ENCODE results near the gene SRSF10. TPM values are rescaled to one million over a fixed set of nuclear protein-coding genes. Genes with fewer than 3 reads are reported as not detected.

Gene SRSF10
- total and polyA plus RNA-seq, 4 donors: 55.1 to 251 (median 78.4) TPM

DNA sequence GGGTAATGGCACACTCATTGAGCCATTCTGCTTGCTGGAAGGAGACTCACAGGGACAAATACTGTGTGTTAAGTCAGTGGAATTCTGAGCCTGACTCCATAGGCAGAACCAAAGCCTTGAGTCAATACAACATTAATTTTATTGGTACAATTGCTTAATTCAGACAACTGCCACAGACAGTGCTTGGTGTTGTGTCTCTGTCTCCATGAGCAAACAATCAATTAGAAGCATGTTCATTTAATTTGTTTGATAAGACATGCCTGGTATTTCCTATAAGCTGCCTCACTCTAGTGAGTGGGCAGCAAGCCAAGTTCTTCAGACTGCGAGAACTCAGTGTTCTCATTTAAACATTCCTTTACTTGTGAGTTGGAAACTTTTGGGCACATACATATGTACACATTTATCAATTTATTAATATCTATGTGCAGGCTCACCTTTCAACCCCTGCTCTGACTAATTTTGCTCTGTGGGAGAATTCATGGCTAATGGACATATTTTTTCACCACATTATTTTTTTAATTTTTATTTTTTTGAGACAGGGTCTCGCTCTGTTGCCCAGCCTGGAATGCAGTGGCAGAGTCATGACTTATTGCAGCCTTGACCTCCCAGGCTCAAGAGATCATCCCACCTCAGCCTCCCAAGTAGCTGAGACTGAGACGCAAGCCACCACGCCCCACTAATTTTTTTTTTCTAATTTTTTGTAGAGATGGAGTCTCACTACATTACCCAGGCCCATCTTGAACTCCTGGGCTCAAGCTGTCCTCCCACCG, 4.5 kb upstream of the SRSF10 start:
- Histone ChIP-seq H3K4me1 (ENCODE audit: control insufficient read depth in 5 of 5, insufficient read depth in 5 of 5, low read length in 5 of 5) (peaks cover 0 to 21% (median 10%) of the 10 kb centered on the region in 5 donors), H3K4me3 (no peak overlapping the region), H3K27me3 (ENCODE audit: control insufficient read depth in 3 of 3, insufficient read depth in 3 of 3, low read length in 2 of 3) (no peaks in the 10 kb centered on the region), H3K27ac (ENCODE audit: low read depth in 1 of 2, low read length in 1 of 2) (peak overlapping the region in 1 of 2 donors; percentile 60), H3K36me3 (ENCODE audit: control insufficient read depth in 4 of 4, insufficient read depth in 4 of 4, low read length in 4 of 4) (no peaks in the 10 kb centered on the region), H3K9me3 (ENCODE audit: control insufficient read depth in 4 of 4, insufficient read depth in 3 of 4, low read length in 3 of 4) (no peaks in the 10 kb centered on the region), H3K9ac (ENCODE audit: insufficient read depth in 1 of 2, low read length in 2 of 2) (peak overlapping the region in 1 of 2 donors; percentile 57)
- TF ChIP-seq, protein P1, sequence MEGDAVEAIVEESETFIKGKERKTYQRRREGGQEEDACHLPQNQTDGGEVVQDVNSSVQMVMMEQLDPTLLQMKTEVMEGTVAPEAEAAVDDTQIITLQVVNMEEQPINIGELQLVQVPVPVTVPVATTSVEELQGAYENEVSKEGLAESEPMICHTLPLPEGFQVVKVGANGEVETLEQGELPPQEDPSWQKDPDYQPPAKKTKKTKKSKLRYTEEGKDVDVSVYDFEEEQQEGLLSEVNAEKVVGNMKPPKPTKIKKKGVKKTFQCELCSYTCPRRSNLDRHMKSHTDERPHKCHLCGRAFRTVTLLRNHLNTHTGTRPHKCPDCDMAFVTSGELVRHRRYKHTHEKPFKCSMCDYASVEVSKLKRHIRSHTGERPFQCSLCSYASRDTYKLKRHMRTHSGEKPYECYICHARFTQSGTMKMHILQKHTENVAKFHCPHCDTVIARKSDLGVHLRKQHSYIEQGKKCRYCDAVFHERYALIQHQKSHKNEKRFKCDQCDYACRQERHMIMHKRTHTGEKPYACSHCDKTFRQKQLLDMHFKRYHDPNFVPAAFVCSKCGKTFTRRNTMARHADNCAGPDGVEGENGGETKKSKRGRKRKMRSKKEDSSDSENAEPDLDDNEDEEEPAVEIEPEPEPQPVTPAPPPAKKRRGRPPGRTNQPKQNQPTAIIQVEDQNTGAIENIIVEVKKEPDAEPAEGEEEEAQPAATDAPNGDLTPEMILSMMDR (IDR thresholded peaks at IDR 0.05; ENCODE audit: control extremely low read depth, extremely low read depth): no peak
- no peak for ATAC-seq (ENCODE audit: insufficient read depth, low FRiP score)
- DNase-seq: peak; percentile 82 to 90 (median 89)
- 69 to 84% methylated on average over 5 of the region's 5 CpGs for WGBS, 2 donors

DNA sequence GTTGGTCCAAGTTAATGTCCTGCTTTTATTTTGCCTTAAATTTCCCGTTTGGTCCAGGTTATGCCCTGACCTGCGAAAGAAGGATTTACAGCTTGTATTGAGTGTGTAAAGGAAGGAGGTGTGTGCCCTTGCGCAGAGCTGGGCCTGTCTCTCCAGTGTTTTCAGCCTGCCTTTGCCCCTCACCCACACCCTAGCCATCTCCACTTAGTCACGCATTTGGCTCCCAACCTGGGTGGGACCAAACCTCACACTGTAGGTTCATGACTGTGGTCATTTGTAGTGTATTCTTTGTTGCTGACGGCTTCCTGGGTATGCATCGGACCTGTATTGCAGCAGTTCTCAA, 572 bp upstream of the SRSF10 start:
- Histone ChIP-seq H3K4me1 (ENCODE audit: control insufficient read depth in 5 of 5, insufficient read depth in 5 of 5, low read length in 5 of 5) (peaks cover 10 to 53% (median 27%) of the 10 kb centered on the region in 5 donors), H3K4me3 (no peak overlapping the region), H3K9me3 (ENCODE audit: control insufficient read depth in 4 of 4, insufficient read depth in 3 of 4, low read length in 3 of 4) (no peaks in the 10 kb centered on the region), H3K27ac (ENCODE audit: low read depth in 1 of 2, low read length in 1 of 2) (peak overlapping the region; percentile 86 to 100), H3K9ac (ENCODE audit: insufficient read depth in 1 of 2, low read length in 2 of 2) (peak overlapping the region; percentile 78 to 95), H3K27me3 (ENCODE audit: control insufficient read depth in 3 of 3, insufficient read depth in 3 of 3, low read length in 2 of 3) (no peaks in the 10 kb centered on the region), H3K36me3 (ENCODE audit: control insufficient read depth in 4 of 4, insufficient read depth in 4 of 4, low read length in 4 of 4) (peaks cover 0 to 13% (median 6%) of the 10 kb centered on the region in 4 donors)
- ATAC-seq (ENCODE audit: insufficient read depth, low FRiP score) (no peak), DNase-seq (peak in 2 of 3 donors; percentile 32 to 46)
- WGBS, 2 donors: 20 to 41% methylated on average over 6 of the region's 6 CpGs
- TF ChIP-seq, protein P1 (IDR thresholded peaks at IDR 0.05; ENCODE audit: control extremely low read depth, extremely low read depth): no peak

DNA sequence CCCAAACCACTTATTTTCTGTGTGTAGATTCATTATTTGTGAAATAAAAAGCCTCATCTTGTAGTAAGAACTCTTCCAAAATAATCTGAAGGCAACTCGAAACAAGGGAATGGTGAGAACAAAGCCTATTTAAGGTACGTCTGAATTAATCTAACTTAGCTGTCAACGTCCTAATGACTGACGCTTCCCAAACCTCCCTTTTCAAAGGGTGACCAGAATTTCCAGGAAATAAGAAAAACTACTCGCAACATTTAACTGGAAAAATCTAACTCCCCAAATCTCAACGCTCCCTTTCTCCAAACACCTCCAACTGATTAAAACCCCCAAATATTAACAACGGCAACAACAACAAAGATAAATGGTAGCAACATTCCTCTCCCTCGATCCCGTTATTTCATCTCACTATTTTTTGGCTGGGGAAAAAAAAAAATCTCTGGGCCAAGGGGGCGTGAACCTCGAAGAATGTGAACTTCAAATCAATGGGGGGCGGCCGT, 693 bp downstream of the SRSF10 start:
- Histone ChIP-seq H3K36me3 (ENCODE audit: control insufficient read depth in 4 of 4, insufficient read depth in 4 of 4, low read length in 4 of 4) (peaks cover 0 to 20% (median 7%) of the 10 kb centered on the region in 4 donors), H3K9me3 (ENCODE audit: control insufficient read depth in 4 of 4, insufficient read depth in 3 of 4, low read length in 3 of 4) (no peaks in the 10 kb centered on the region), H3K27me3 (ENCODE audit: control insufficient read depth in 3 of 3, insufficient read depth in 3 of 3, low read length in 2 of 3) (no peaks in the 10 kb centered on the region), H3K27ac (ENCODE audit: low read depth in 1 of 2, low read length in 1 of 2) (peak overlapping the region; percentile 97 to 100), H3K4me3 (peak overlapping the region; percentile 98), H3K4me1 (ENCODE audit: control insufficient read depth in 5 of 5, insufficient read depth in 5 of 5, low read length in 5 of 5) (peaks cover 7 to 50% (median 28%) of the 10 kb centered on the region in 5 donors), H3K9ac (ENCODE audit: insufficient read depth in 1 of 2, low read length in 2 of 2) (peak overlapping the region; percentile 95 to 99)
- WGBS, 2 donors: 0% methylated on average over 13 of the region's 13 CpGs
- TF ChIP-seq, protein P1 (IDR thresholded peaks at IDR 0.05; ENCODE audit: control extremely low read depth, extremely low read depth): no peak
- DNase-seq (peak in 1 of 3 donors; percentile 83), ATAC-seq (ENCODE audit: insufficient read depth, low FRiP score) (no peak)
